RWPE2 (cell line): ENCODE results near the gene CNTN4.

ENCODE experiments used
- ATAC-seq: fragments of 200-7000 bp; cut with Tn5 transposase; 3 replicates; pipeline ENCODE4 v1.9.1; 2021; ENCODE audit warnings: low read depth
- DNase-seq: peaks from one replicate; pipeline ENCODE4 v3.0.0-alpha.2; 2020; ENCODE audit warnings: low spot score
- H3K27ac ChIP-seq: fragments of 450-650 bp; 2 replicates; pipeline ENCODE4 v1.5.1; 2017; ENCODE audit warnings: mild to moderate bottlenecking; ENCODE audit not compliant: poor library complexity, severe bottlenecking
- H3K27me3 ChIP-seq: fragments of 250-450 bp; sonication (Bioruptor Pico); 2 replicates; pipeline ENCODE4 v1.5.1; 2021; ENCODE audit warnings: mild to moderate bottlenecking, moderate library complexity; ENCODE audit not compliant: insufficient read depth, poor library complexity, severe bottlenecking
- H3K36me3 ChIP-seq: fragments of 250-450 bp; sonication (Bioruptor Pico); 2 replicates; pipeline ENCODE4 v1.5.1; 2020; ENCODE audit warnings: low read depth, mild to moderate bottlenecking, moderate library complexity
- H3K4me1 ChIP-seq: fragments of 250-450 bp; sonication (Bioruptor Pico); 2 replicates; pipeline ENCODE4 v1.5.1; 2021; ENCODE audit warnings: mild to moderate bottlenecking, moderate library complexity; ENCODE audit not compliant: insufficient read depth, poor library complexity, severe bottlenecking
- H3K4me3 ChIP-seq: fragments of 250-450 bp; sonication (Bioruptor Pico); 2 replicates; pipeline ENCODE4 v1.5.1; 2021; ENCODE audit warnings: mild to moderate bottlenecking, moderate library complexity; ENCODE audit not compliant: severe bottlenecking
- H3K9me3 ChIP-seq: fragments of 250-450 bp; sonication (Bioruptor Pico); 2 replicates; pipeline ENCODE4 v1.5.1; 2021; ENCODE audit warnings: mild to moderate bottlenecking, moderate library complexity; ENCODE audit not compliant: severe bottlenecking
- CTCF ChIP-seq: fragments of 450-650 bp; IDR thresholded peaks from one replicate; pipeline ENCODE4 v1.5.1; 2017; ENCODE audit warnings: mild to moderate bottlenecking, moderate library complexity; ENCODE audit not compliant: poor library complexity, severe bottlenecking

Gene CNTN4

DNA sequence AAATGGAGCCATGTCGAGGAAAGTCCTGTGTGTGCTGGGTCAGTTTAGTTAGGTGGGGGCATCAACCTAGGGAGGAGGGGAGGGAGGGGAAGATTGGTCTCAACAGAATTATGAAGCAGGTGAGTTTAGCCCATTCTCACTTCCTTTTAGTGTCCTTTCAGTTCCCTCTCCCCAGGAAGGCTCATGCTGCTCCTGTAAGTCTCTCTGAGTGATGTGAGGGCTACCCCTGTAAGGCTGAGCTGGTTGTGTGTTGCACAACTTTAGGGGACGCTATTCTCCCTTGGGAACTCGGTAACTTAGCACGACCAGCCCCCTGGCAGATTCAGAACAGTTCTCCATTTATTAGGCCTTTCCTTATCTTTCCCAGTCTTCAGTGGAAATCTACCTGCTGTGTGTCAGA is 990.4 kb downstream of the CNTN4 start:
- no peak overlapping the region for H3K4me3 ChIP-seq
- no peaks in the 10 kb centered on the region for H3K36me3 ChIP-seq
- no peak for TF ChIP-seq CTCF
- no peak overlapping the region for H3K27ac ChIP-seq
- H3K9me3 ChIP-seq = no peaks in the 10 kb centered on the region
- no peaks in the 10 kb centered on the region for H3K27me3 ChIP-seq
- H3K4me1 ChIP-seq = no peaks in the 10 kb centered on the region
- DNase-seq (no peak), ATAC-seq (no peak)

GRCh38 chr3:3097958-3098357 is 999.3 kb downstream of the CNTN4 start:
- ATAC-seq = no peak

GRCh38 chr3:3101660-3102458 is 1003.2 kb downstream of the CNTN4 start:
- peaks cover 2% of the 10 kb centered on the region for H3K9me3 ChIP-seq
- no peaks in the 10 kb centered on the region for H3K4me1 ChIP-seq
- no peaks in the 10 kb centered on the region for H3K36me3 ChIP-seq
- DNase-seq = no peak
- H3K4me3 ChIP-seq = no peak overlapping the region
- no peaks in the 10 kb centered on the region for H3K27me3 ChIP-seq
- no peak for ATAC-seq
- no peak overlapping the region for H3K27ac ChIP-seq
- TF ChIP-seq CTCF = no peak

More at GRCh38 chr3:3097958-3098357, 999.3 kb downstream of the CNTN4 start:
- Histone ChIP-seq H3K4me3 (no peak overlapping the region), H3K36me3 (no peaks in the 10 kb centered on the region), H3K9me3 (no peaks in the 10 kb centered on the region), H3K27ac (no peak overlapping the region), H3K27me3 (no peaks in the 10 kb centered on the region), H3K4me1 (no peaks in the 10 kb centered on the region)
- TF ChIP-seq CTCF = no peak
- DNase-seq = no peak

GRCh38 chr3:3102751-3103150 is 1004.1 kb downstream of the CNTN4 start:
- ATAC-seq (no peak), DNase-seq (no peak)
- no peaks in the 10 kb centered on the region for H3K27me3 ChIP-seq
- no peaks in the 10 kb centered on the region for H3K4me1 ChIP-seq
- H3K4me3 ChIP-seq = no peak overlapping the region
- TF ChIP-seq CTCF = no peak
- H3K36me3 ChIP-seq = no peaks in the 10 kb centered on the region
- H3K9me3 ChIP-seq = peaks cover 2% of the 10 kb centered on the region
- H3K27ac ChIP-seq = no peak overlapping the region

DNA sequence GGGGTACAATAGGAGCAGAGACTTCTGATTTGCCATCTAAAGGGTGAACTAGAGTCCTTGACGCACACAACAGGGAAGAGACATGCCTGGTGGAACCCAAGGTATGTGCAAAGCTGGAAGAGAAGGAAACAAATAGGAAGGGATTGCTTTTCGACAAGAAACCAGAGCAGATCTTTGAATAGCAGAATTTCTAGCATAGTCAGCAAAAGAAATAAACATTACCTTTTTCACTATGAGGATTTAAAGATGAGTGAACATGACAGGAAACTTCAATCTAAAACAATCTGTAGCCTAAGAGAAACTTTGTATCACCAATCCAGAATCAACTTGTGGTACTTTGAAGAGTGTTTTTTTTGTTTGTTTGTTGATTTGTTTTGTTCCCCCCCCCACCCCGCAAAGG is 1006.6 kb downstream of the CNTN4 start:
- Histone ChIP-seq H3K4me1 (no peaks in the 10 kb centered on the region), H3K4me3 (no peak overlapping the region), H3K9me3 (peaks cover 2% of the 10 kb centered on the region), H3K36me3 (no peaks in the 10 kb centered on the region), H3K27ac (no peak overlapping the region), H3K27me3 (no peaks in the 10 kb centered on the region)
- no peak for TF ChIP-seq CTCF
- DNase-seq (no peak), ATAC-seq (no peak)
